NCI-H2171 (cell line): ENCODE results near the gene KATNAL1.
A peak's percentile ranks its signal among the peaks of the same experiment; 100 is the strongest.

Experiments
- DNase-seq: peaks from one replicate; lab custom pipeline; 2025; lab: John Stamatoyannopoulos, UW

KATNAL1 gene

DNA sequence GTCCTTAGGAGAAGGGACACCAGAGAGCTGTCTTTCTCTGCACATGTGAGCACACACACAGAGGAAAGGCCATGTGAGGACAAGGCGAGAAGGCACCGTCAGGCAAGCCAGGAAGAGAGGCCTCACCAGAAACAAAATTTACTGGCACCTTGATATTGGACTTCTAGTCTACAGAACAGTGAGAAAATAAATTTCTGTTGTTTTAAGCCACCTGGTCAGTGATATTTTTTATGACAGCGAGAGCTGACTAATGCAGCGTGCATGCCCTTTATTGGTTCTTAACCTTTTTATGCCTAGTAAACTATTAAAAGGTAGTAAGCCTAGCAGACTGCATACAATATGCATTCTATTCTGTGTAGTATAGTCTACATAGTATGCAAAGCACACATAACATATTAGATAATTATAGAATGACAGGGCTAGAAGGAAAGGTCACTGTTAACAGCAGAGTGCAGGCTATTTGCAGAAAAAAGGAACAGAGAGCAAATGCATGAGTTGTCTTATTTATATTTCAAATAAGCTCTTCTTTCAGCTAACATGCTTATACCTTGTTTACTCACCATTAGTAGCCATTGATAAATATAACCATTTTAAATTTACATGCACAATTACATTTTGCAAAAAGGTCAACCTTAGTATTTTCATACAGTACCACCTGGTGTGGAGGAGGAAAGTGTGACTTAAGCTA lies 25.2 kb upstream of the KATNAL1 start:
- no peak for DNase-seq

- DNase-seq: no peak
These were observed 24.0 kb upstream of the KATNAL1 start for GRCh38 chr13:30331331-30331771.

DNA sequence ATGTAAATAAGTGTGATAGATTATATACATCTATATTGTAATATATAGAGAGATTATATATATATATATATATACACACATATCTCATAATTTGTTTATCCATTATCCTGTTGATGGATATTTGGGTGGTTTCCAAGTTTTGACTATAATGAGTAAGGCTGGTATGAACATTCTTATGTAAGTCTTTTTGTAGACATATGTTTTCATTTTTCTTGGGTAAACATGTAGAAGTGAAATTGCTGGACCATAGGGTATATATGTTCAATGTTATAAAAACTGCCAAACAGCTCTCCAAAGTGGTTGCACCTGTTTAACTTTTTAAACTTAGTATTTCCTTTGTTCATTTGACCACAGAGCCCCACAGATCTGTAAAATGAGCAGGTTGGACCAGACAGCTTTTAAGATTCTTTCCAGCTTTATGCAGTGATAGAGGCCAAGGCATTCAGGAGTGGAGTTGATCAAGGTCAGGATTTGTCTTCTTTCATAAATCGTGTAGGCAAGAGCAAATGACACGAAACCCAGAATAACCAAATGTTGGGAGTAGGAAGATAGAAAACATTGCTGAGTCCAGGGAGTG lies 21.7 kb upstream of the KATNAL1 start:
- DNase-seq: no peak

GRCh38 chr13:30325668-30326067 lies 18.3 kb upstream of the KATNAL1 start:
- DNase-seq: no peak

- no peak for DNase-seq
These were observed 16.2 kb upstream of the KATNAL1 start for GRCh38 chr13:30323524-30323923.

GRCh38 chr13:30322428-30322827 lies 15.1 kb upstream of the KATNAL1 start:
- DNase-seq: no peak

GRCh38 chr13:30321256-30321655 lies 13.9 kb upstream of the KATNAL1 start:
- DNase-seq: no peak

DNA sequence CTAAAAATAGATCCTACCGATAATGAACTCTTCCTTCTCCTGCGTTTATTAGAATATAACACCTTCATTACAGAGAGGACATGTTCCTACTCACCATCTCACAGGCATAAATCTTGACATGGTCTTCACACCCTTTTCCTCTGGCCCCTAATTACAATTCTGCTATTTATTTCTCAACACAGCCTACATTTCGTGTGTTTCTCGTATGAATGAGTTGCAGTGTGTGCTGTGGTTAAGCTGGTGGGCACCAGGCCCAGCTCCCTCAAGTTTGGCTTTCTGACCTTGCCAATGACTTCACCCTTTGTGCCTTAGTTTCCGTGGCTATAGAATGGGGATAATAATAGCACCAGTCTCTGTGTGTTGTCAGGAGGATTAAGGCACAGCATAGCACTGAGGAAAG lies 12.3 kb upstream of the KATNAL1 start:
- no peak for DNase-seq

GRCh38 chr13:30319130-30319529 lies 11.8 kb upstream of the KATNAL1 start:
- no peak for DNase-seq

DNA sequence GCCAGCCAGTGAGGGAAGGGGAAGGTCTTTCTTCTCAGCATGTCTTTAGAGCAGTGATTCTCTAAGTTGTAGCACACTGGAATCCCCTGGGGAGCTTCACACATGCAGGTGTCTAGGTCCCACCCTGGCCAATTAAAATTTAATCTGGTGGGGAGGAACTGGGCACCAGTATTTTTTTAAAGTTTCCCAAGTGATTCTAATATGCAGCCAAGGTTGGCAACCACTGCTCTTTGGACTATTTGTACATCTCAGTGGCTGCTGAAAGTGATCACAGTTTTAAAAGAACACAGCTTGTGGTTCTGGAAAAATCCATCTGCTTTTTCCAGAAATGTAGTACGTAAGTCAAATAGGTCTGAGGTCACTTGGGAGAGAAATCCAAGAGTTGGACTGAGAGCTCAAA lies 10.7 kb upstream of the KATNAL1 start:
- DNase-seq: no peak

DNA sequence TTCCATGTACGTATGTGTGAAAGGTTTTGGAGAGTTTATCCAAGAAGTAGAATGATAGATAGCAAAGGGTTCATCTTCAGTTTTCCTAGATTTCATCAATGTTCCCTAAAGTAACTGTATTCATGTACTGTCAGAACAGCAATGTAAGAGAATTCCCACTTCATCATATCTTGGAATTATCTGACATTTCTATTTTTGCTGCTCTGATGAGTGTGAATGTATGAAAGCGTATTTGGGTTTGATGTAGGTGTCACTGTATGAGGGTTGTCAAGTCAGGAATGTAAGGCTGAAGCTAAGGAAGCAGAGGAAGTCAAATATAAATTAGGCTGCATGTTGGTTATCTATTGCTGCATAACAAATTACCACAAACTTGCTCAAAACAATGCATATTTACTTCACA lies 7.2 kb upstream of the KATNAL1 start:
- no peak for DNase-seq

- DNase-seq: no peak
These were observed 6.7 kb upstream of the KATNAL1 start for GRCh38 chr13:30314069-30314468.

DNA sequence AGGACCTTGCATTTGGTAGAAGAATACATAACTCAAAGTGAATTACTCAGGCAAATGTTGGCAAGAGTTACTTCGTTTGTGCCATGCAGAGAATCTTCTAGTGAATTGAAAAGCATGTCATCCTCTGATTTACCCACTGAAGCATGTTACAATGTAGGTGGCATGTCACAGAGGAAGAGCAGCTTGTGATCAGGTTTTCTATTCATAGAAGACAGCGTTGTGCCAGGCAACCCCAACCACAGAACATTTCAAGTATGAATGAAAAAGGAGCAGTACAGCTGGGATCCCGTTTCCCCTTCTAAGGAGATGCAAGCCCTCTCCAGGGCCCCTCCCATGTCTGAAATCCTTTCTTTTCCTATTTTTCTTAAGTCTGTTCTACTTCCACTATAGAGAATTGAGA lies 6.0 kb upstream of the KATNAL1 start:
- no peak for DNase-seq

GRCh38 chr13:30312904-30313303 lies 5.6 kb upstream of the KATNAL1 start:
- DNase-seq: no peak

- DNase-seq: no peak
These were observed 1.2 kb upstream of the KATNAL1 start for GRCh38 chr13:30308548-30308947.

GRCh38 chr13:30307971-30308290 lies 580 bp upstream of the KATNAL1 start:
- no peak for DNase-seq

DNA sequence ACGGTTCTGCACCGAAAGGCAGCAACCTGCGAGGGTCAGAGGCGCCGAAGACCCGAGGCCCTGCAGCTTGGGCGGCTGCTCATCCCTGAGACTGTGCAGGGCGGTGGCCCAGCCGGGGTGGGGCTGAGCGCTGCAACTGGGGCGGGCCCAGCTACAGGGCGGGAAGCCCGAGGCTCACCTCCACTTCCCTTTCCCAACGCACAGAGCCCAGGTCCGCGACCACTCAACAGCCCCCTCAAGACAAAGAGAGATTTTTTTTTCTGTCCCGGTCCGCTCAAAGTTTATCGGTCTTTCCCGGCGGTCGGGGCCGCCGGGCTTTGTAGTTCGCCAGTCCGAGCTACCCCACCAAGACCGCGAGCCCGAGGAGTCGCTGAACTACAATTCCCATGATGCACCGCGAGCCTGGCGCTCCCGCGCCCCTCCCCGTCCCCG lies 573 bp downstream of the KATNAL1 start:
- peak; percentile 86 for DNase-seq

DNA sequence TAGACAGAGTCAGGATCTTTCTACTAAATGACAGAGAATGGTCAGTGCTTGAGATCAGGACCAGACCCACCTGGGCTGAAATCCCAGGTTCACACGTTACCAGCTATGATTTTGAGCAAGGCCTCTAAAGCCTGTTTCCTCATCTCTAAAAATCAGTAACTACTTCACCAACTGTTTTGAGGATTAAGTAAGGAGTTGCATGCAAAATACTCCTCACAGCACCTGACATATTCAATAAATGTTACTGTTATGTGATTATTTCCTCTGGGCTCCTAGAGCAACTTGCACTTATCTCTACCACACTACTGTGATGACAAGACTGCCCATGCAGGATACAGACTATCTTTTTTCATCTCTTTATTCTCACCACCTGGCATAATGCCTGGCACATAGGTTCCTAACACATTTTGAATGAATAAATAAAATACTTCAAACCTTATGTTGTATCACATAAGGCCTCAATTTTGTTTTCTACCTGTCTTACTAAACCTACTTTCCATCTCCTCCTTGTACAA lies 1.8 kb downstream of the KATNAL1 start:
- DNase-seq: no peak

DNA sequence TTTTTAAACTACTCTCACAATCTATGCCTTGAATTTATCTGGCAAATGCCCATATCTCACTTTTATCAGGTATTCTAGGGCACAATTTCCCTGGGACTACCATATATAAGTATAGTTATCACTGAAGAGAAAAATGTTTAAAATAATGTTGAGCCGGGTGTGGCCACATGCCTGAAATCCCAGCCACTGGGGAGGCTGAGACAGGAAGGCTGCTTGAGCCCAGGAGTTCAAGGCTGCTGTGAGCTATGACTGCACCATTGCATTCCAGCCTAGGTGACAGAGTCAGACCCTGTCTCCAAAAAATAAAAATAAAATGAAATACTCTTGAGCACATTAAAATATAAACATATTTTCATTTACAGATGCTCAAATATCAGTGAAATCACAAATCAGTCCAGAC lies 4.1 kb downstream of the KATNAL1 start:
- DNase-seq: no peak

GRCh38 chr13:30301827-30302226 lies 5.5 kb downstream of the KATNAL1 start:
- no peak for DNase-seq

DNA sequence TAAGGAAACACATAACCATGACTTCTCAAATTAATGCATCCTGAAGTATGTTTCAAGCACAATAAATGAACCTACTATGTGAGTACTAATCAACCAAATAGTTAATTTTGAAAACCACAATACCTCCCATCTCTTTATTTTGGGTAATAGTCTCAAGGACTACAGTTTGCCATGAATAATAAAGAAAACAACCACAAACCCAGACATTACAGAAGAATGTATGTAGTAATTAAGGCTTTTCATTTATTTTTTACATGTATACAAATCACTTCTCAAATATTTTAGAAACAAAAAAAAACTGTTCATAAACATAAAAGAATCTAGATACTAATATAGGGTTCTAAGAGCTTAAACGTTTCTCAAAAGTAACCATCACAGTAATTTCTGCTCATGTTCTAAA lies 6.8 kb downstream of the KATNAL1 start:
- no peak for DNase-seq

DNA sequence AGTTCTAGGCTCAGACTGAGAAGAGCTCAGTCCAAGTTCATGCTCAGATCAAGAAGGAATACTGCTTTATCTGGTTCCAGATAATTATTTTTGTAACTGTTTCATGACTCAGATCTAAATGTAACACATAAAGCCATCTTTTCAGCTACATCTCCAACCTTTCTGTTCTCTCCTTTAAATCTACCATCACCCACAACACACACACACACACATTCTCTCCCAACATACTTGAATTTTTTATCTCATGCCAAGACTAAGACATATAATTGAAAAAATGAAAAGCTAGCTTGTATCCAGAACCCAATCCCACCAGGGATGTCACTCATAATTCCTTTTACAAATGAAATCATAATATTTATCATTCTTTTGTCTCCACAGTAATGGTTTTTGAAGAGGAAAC lies 7.6 kb downstream of the KATNAL1 start:
- DNase-seq: no peak

GRCh38 chr13:30295116-30295515 lies 12.2 kb downstream of the KATNAL1 start:
- no peak for DNase-seq

DNA sequence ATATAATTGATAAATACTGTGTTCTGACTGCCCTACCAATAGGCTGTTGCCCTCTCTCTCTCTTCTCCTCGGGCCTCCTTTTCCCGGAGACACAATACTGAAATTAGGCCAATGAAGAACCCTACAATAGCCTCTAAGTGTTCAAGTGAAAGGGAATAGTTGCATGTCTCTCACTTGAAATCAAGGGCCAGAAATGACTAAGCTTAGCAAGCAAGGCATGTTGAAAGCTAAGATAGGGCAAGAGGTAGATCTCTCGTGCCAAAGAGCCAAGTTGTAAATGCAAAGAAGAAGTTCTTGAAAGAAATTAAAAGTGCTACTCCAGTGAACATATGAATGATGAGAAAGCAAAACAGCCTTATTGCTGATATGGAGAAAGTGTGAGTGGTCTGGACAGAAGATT lies 13.3 kb downstream of the KATNAL1 start:
- DNase-seq: no peak
